ENCODE results near the gene MS4A6A. TPM values are rescaled to one million over a fixed set of nuclear protein-coding genes. Genes with fewer than 3 reads are reported as not detected.

Gene MS4A6A
- polyA plus RNA-seq, 3 donors, result 978 to 3,009 (median 2,353) TPM

GRCh38 chr11:60125956-60126585, 56.8 kb downstream of the MS4A6A start:
- no peak for TF ChIP-seq CTCF (IDR thresholded peaks at IDR 0.05)
- Histone ChIP-seq H2AFZ (ENCODE audit: insufficient read depth, low read depth, low read length, poor library complexity, severe bottlenecking) (no peak overlapping the region), H3K4me1 (ENCODE audit: control insufficient read depth in 1 of 2, insufficient read depth in 2 of 2, low read length in 2 of 2) (peaks cover 6 to 7% of the 10 kb centered on the region in 2 donors), H3K79me2 (ENCODE audit: insufficient read depth, low read length) (no peaks in the 10 kb centered on the region), H3K9me3 (replicated peaks in 1 of 2; ENCODE audit: control insufficient read depth in 1 of 2, insufficient read depth in 1 of 2, low read length in 2 of 2) (peaks cover 0 to 2% of the 10 kb centered on the region in 2 donors), H3K27ac (ENCODE audit: low read depth in 1 of 2, low read length in 2 of 2) (no peak overlapping the region), H3K9ac (ENCODE audit: insufficient read depth, low read length, poor library complexity, severe bottlenecking) (no peak overlapping the region), H4K20me1 (ENCODE audit: insufficient read depth, low read length) (no peaks in the 10 kb centered on the region), H3K4me3 (replicated peaks in 1 of 3; ENCODE audit: low read depth in 2 of 3, low read length in 3 of 3) (no peak overlapping the region), H3K36me3 (replicated peaks in 1 of 2; ENCODE audit: control insufficient read depth in 1 of 2, insufficient read depth in 2 of 2, low read length in 2 of 2) (no peaks in the 10 kb centered on the region), H3K27me3 (ENCODE audit: control insufficient read depth in 2 of 2, insufficient read depth in 2 of 2, low read length in 2 of 2) (no peaks in the 10 kb centered on the region), H3K4me2 (replicated peaks; ENCODE audit: extremely low read depth, low read length, poor library complexity, severe bottlenecking) (no peak overlapping the region)
- DNase-seq, result no peak
- intact Hi-C loops (cut with micrococcal nuclease), result no loop called here
- Mint-ChIP-seq H3K4me1 (peaks cover 15% of the 10 kb centered on the region), H3K27ac (no peak overlapping the region), H3K9me3 (peaks cover 0 to 3% (median 0%) of the 10 kb centered on the region in 7 donors), H3K27me3 (ENCODE audit: low read depth in 3 of 3) (no peaks in the 10 kb centered on the region), H3K4me3 (no peak overlapping the region), H3K36me3 (no peaks in the 10 kb centered on the region)

- H3K9me3 Mint-ChIP-seq, result peaks cover 0 to 8% (median 1%) of the 10 kb centered on the region in 7 donors
- no peak overlapping the region for H2AFZ ChIP-seq (ENCODE audit: insufficient read depth, low read depth, low read length, poor library complexity, severe bottlenecking)
These were observed 58.0 kb downstream of the MS4A6A start for GRCh38 chr11:60124802-60125432.

More at GRCh38 chr11:60124802-60125432, 58.0 kb downstream of the MS4A6A start:
- H3K27me3 ChIP-seq (ENCODE audit: control insufficient read depth in 2 of 2, insufficient read depth in 2 of 2, low read length in 2 of 2), result no peaks in the 10 kb centered on the region
- no peaks in the 10 kb centered on the region for H3K36me3 ChIP-seq (replicated peaks in 1 of 2; ENCODE audit: control insufficient read depth in 1 of 2, insufficient read depth in 2 of 2, low read length in 2 of 2)
- Mint-ChIP-seq H3K4me1 (peaks cover 22% of the 10 kb centered on the region), H3K27me3 (ENCODE audit: low read depth in 3 of 3) (no peaks in the 10 kb centered on the region), H3K27ac (no peak overlapping the region), H3K36me3 (peaks cover 0 to 3% of the 10 kb centered on the region in 2 donors), H3K4me3 (no peak overlapping the region)
- DNase-seq, result no peak
- no peak overlapping the region for H3K4me2 ChIP-seq (replicated peaks; ENCODE audit: extremely low read depth, low read length, poor library complexity, severe bottlenecking)
- H3K4me1 ChIP-seq (ENCODE audit: control insufficient read depth in 1 of 2, insufficient read depth in 2 of 2, low read length in 2 of 2), result peaks cover 17% of the 10 kb centered on the region in 2 donors
- intact Hi-C loops (cut with micrococcal nuclease), result no loop called here
- H3K9ac ChIP-seq (ENCODE audit: insufficient read depth, low read length, poor library complexity, severe bottlenecking), result no peak overlapping the region
- H3K79me2 ChIP-seq (ENCODE audit: insufficient read depth, low read length), result no peaks in the 10 kb centered on the region
- TF ChIP-seq CTCF (IDR thresholded peaks at IDR 0.05), result no peak
- H4K20me1 ChIP-seq (ENCODE audit: insufficient read depth, low read length), result no peaks in the 10 kb centered on the region
- no peak overlapping the region for H3K4me3 ChIP-seq (replicated peaks in 1 of 3; ENCODE audit: low read depth in 2 of 3, low read length in 3 of 3)
- H3K27ac ChIP-seq (ENCODE audit: low read depth in 1 of 2, low read length in 2 of 2), result no peak overlapping the region
- peaks cover 0 to 2% of the 10 kb centered on the region in 2 donors for H3K9me3 ChIP-seq (replicated peaks in 1 of 2; ENCODE audit: control insufficient read depth in 1 of 2, insufficient read depth in 1 of 2, low read length in 2 of 2)
- WGBS (ENCODE audit: insufficient coverage), result 72% methylated on average over 10 of the region's 11 CpGs

Small RNAs within 50 kb of the gene (small RNA-seq; reads per million reads assigned to genes)
- 3.5 reads per million, percentile 33 among the genes with 10 or more reads in this experiment for gene MIR6503 (ENCODE audit: insufficient read length, low read depth)

Other genes with a start within 250 kb of the MS4A6A start
- gene OOSP1, start 244.7 kb downstream of the MS4A6A start, polyA plus RNA-seq, result not detected
- gene OOSP4A, start 219.1 kb downstream of the MS4A6A start, polyA plus RNA-seq, result not detected
- not detected for gene OOSP4B, start 165.9 kb downstream of the MS4A6A start, polyA plus RNA-seq
- not detected for gene OOSP2, start 142.7 kb downstream of the MS4A6A start, polyA plus RNA-seq
- gene MS4A3, start 126.4 kb downstream of the MS4A6A start, polyA plus RNA-seq, result under 1 TPM in 1 of 3 donors, not detected in 2; 0.26 TPM
- gene MS4A2, start 94.4 kb downstream of the MS4A6A start, polyA plus RNA-seq, result under 1 TPM in 2 of 3 donors, not detected in 1; 0.19 to 0.26 TPM
- gene MS4A4E, start 60.1 kb upstream of the MS4A6A start, polyA plus RNA-seq, result 10 to 100 TPM in 1 of 3 donors, 1 to 10 TPM in 1, under 1 TPM in 1; 1.00 to 10.2 (median 1.1) TPM
- 10 to 100 TPM; 19.2 to 41.8 (median 27.4) TPM for gene MS4A4A, start 97.6 kb upstream of the MS4A6A start, polyA plus RNA-seq
- gene MS4A6E, start 144.2 kb upstream of the MS4A6A start, polyA plus RNA-seq, result not detected
- 100 to 1,000 TPM; 181 to 596 (median 504) TPM for gene MS4A7, start 195.4 kb upstream of the MS4A6A start, polyA plus RNA-seq
- 10 to 100 TPM in 1 of 3 donors, 1 to 10 TPM in 2; 3.0 to 30.8 (median 7.5) TPM for gene MS4A14, start 213.4 kb upstream of the MS4A6A start, polyA plus RNA-seq
- gene MS4A5, start 246.5 kb upstream of the MS4A6A start, polyA plus RNA-seq, result not detected

Measured in CD14-positive monocyte (primary cell).